ENCODE data around the gene MPST.

Gene MPST

GRCh38 chr22:37022483-37023337, 3.2 kb downstream of the MPST start:
- DNase-seq (ENCODE audit: low spot score), result no peak

- DNase-seq (ENCODE audit: low spot score), result no peak
These were observed 4.3 kb downstream of the MPST start for GRCh38 chr22:37023743-37024338.

GRCh38 chr22:37024339-37025157, 5.0 kb downstream of the MPST start:
- DNase-seq (ENCODE audit: low spot score), result no peak

- no peak for DNase-seq (ENCODE audit: low spot score)
These were observed 6.0 kb downstream of the MPST start for GRCh38 chr22:37025500-37026070.

- DNase-seq (ENCODE audit: low spot score), result no peak
These were observed 6.8 kb downstream of the MPST start for GRCh38 chr22:37026325-37026724.

- no peak for DNase-seq (ENCODE audit: low spot score)
These were observed 8.0 kb downstream of the MPST start for GRCh38 chr22:37027556-37027955.

GRCh38 chr22:37028692-37029674, 9.4 kb downstream of the MPST start:
- no peak for DNase-seq (ENCODE audit: low spot score)

- no peak for DNase-seq (ENCODE audit: low spot score)
These were observed 11.2 kb downstream of the MPST start for GRCh38 chr22:37030560-37031281.

GRCh38 chr22:37032134-37032534, 12.6 kb downstream of the MPST start:
- no peak for DNase-seq (ENCODE audit: low spot score)

- DNase-seq (ENCODE audit: low spot score), result peak; percentile 42
These were observed 13.3 kb downstream of the MPST start for GRCh38 chr22:37032535-37033460.

GRCh38 chr22:37033605-37034430, 14.3 kb downstream of the MPST start:
- DNase-seq (ENCODE audit: low spot score), result no peak

GRCh38 chr22:37036655-37037377, 17.3 kb downstream of the MPST start:
- DNase-seq (ENCODE audit: low spot score), result no peak

- no peak for DNase-seq (ENCODE audit: low spot score)
These were observed 18.1 kb downstream of the MPST start for GRCh38 chr22:37037669-37038068.

GRCh38 chr22:37039466-37039865, 19.9 kb downstream of the MPST start:
- DNase-seq (ENCODE audit: low spot score), result no peak

GRCh38 chr22:37043209-37043827, 23.8 kb downstream of the MPST start:
- DNase-seq (ENCODE audit: low spot score), result no peak

- DNase-seq (ENCODE audit: low spot score), result peak; percentile 48
These were observed 24.4 kb downstream of the MPST start for GRCh38 chr22:37043828-37044538.

Measured in AG08395 (cell line).